Neural cell (in vitro differentiated cells): ENCODE measurements around the gene WDR17. TPM values are rescaled to one million over a fixed set of nuclear protein-coding genes. Genes with fewer than 3 reads are reported as not detected.

Source experiments
- H2AFZ ChIP-seq: fragments of 200-600, 300-800 bp; sonication (generic), shearing (Covaris generic); 2 replicates; pipeline ENCODE4 v1.6.0; 2014; ENCODE audit warnings: low read depth, mild to moderate bottlenecking, antibody characterized with exemption, low read length, moderate library complexity
- H3F3A ChIP-seq: fragments of 200-600 bp; shearing (Covaris generic); 2 replicates; pipeline ENCODE4 v1.6.1; 2016; ENCODE audit warnings: mild to moderate bottlenecking, moderate library complexity, mixed read lengths, antibody characterized with exemption, low read length; ENCODE audit not compliant: insufficient read depth, poor library complexity, severe bottlenecking
- H3K27ac ChIP-seq: fragments of 200-600, 300-800 bp; sonication (generic), shearing (Covaris generic); 2 replicates; pipeline ENCODE4 v1.5.1; 2014; ENCODE audit warnings: mild to moderate bottlenecking, low read length, moderate library complexity
- H3K27me3 ChIP-seq: fragments of 300-800, 200-600 bp; sonication (generic), shearing (Covaris generic); 2 replicates; pipeline ENCODE4 v1.6.0; 2014; ENCODE audit warnings: mild to moderate bottlenecking, low read depth, low read length, moderate library complexity; ENCODE audit not compliant: insufficient read depth
- H3K36me3 ChIP-seq: fragments of 300-800, 200-600 bp; sonication (generic), shearing (Covaris generic); 2 replicates; pipeline ENCODE4 v1.5.1; 2014; ENCODE audit warnings: mild to moderate bottlenecking, antibody characterized with exemption, low read length, moderate library complexity; ENCODE audit not compliant: insufficient read depth
- H3K4me2 ChIP-seq: fragments of 300-800, 200-600 bp; sonication (generic), shearing (Covaris generic); 2 replicates; pipeline ENCODE4 v1.6.0; 2014; ENCODE audit warnings: mild to moderate bottlenecking, low read length
- H3K4me3 ChIP-seq: fragments of 300-800, 200-600 bp; sonication (generic), shearing (Covaris generic); 2 replicates; pipeline ENCODE4 v1.5.1; 2014; ENCODE audit warnings: mild to moderate bottlenecking, low read length, moderate library complexity
- H3K79me2 ChIP-seq: fragments of 200-600 bp; shearing (Covaris generic); replicated peaks from 2 replicates; pipeline ENCODE4 v1.6.0; 2014; ENCODE audit warnings: mild to moderate bottlenecking, low read length, moderate library complexity; ENCODE audit not compliant: insufficient read depth
- H3K9ac ChIP-seq: fragments of 300-800, 200-600 bp; sonication (generic), shearing (Covaris generic); 2 replicates; pipeline ENCODE4 v1.6.1; 2016; ENCODE audit warnings: mild to moderate bottlenecking, low read length, mixed read lengths
- H3K9me2 ChIP-seq: fragments of 200-600 bp; shearing (Covaris generic); 2 replicates; pipeline ENCODE4 v1.6.1; 2016; ENCODE audit warnings: mild to moderate bottlenecking, low read length, mixed read lengths; ENCODE audit not compliant: insufficient read depth
- H3K9me3 ChIP-seq: fragments of 200-600, 300-800 bp; sonication (generic), shearing (Covaris generic); 2 replicates; pipeline ENCODE4 v1.6.1; 2016; ENCODE audit warnings: mild to moderate bottlenecking, mixed run types, low read length, moderate library complexity, mixed read lengths
- H4K20me1 ChIP-seq: fragments of 200-600 bp; shearing (Covaris generic); 2 replicates; pipeline ENCODE4 v1.6.1; 2016; ENCODE audit warnings: mild to moderate bottlenecking, mixed run types; ENCODE audit not compliant: insufficient read depth
- CTCF ChIP-seq: fragments of 450-650 bp; IDR thresholded peaks from 2 replicates; pipeline ENCODE4 v1.5.1; 2014; ENCODE audit warnings: antibody characterized with exemption, mild to moderate bottlenecking, moderate library complexity; ENCODE audit not compliant: poor library complexity, severe bottlenecking
- EP300 ChIP-seq: fragments of 450-650 bp; conservative IDR thresholded peaks from 2 replicates; pipeline ENCODE4 v1.6.1; 2014; ENCODE audit warnings: antibody characterized with exemption, mild to moderate bottlenecking, moderate library complexity; ENCODE audit not compliant: poor library complexity, severe bottlenecking
- EZH2 ChIP-seq: fragments of 200-600, 300-800 bp; shearing (Covaris generic), sonication (generic); IDR thresholded peaks from 2 replicates; pipeline ENCODE4 v1.6.1; 2014; ENCODE audit warnings: antibody characterized with exemption, low read length, borderline replicate concordance, mild to moderate bottlenecking; ENCODE audit not compliant: insufficient read depth, poor library complexity, severe bottlenecking
- MXI1 ChIP-seq: fragments of 450-650 bp; conservative IDR thresholded peaks from 2 replicates; pipeline ENCODE4 v1.6.1; 2014; ENCODE audit warnings: antibody characterized with exemption, mild to moderate bottlenecking; ENCODE audit not compliant: poor library complexity, severe bottlenecking
- POLR2AphosphoS5 ChIP-seq: IDR thresholded peaks from 2 replicates; pipeline ENCODE4 v1.6.1; 2012
- RAD21 ChIP-seq: fragments of 450-650 bp; conservative IDR thresholded peaks from 2 replicates; pipeline ENCODE4 v1.6.1; 2014; ENCODE audit warnings: antibody characterized with exemption, mild to moderate bottlenecking, moderate library complexity
- REST ChIP-seq: IDR thresholded peaks from 2 replicates; pipeline ENCODE4 v1.6.1; 2012; ENCODE audit warnings: borderline replicate concordance
- SMC3 ChIP-seq: fragments of 450-650 bp; conservative IDR thresholded peaks from 2 replicates; pipeline ENCODE4 v1.6.1; 2014; ENCODE audit warnings: antibody characterized with exemption, mild to moderate bottlenecking, moderate library complexity; ENCODE audit not compliant: poor library complexity
- TAF1 ChIP-seq: IDR thresholded peaks from 2 replicates; pipeline ENCODE4 v1.6.1; 2012; ENCODE audit warnings: low read depth
- polyA plus RNA-seq: library from polyadenylated mRNA; depleted of rRNA; stranded (reverse); fragments of >200 nt; gene quantifications from 2 replicates; pipeline ENCODE4 v1.2.3, GENCODE V29; 2014

WDR17 gene
- polyA plus RNA-seq, 1 donor from 2014 or later: 59.1 TPM

GRCh38 chr4:176156656-176157055 is 91.0 kb downstream of the WDR17 start:
- H2AFZ ChIP-seq: no peak overlapping the region

GRCh38 chr4:176163041-176163440 is 97.4 kb downstream of the WDR17 start:
- H4K20me1 ChIP-seq: no peaks in the 10 kb centered on the region
- H3K9me3 ChIP-seq: no peaks in the 10 kb centered on the region
- H3K9ac ChIP-seq: no peak overlapping the region
- H3K79me2 ChIP-seq: no peaks in the 10 kb centered on the region
- H3K9me2 ChIP-seq: no peaks in the 10 kb centered on the region
- no peaks in the 10 kb centered on the region for H3F3A ChIP-seq
- H3K4me3 ChIP-seq: no peak overlapping the region
- H2AFZ ChIP-seq: no peak overlapping the region
- TF ChIP-seq EP300 (no peak), RAD21 (no peak), POLR2AphosphoS5 (no peak), MXI1 (no peak), REST (no peak), TAF1 (no peak), SMC3 (no peak), EZH2 (no peak), CTCF (no peak)
- H3K27me3 ChIP-seq: no peaks in the 10 kb centered on the region
- no peak overlapping the region for H3K27ac ChIP-seq
- no peak overlapping the region for H3K4me2 ChIP-seq
- peaks cover 8% of the 10 kb centered on the region for H3K36me3 ChIP-seq

More at GRCh38 chr4:176156656-176157055, 91.0 kb downstream of the WDR17 start:
- TF ChIP-seq CTCF (no peak), RAD21 (no peak), POLR2AphosphoS5 (no peak)
- H3K27me3 ChIP-seq: no peaks in the 10 kb centered on the region
- no peak overlapping the region for H3K27ac ChIP-seq
- H4K20me1 ChIP-seq: no peaks in the 10 kb centered on the region
- H3K4me3 ChIP-seq: no peak overlapping the region
- H3K4me2 ChIP-seq: no peak overlapping the region
- H3K79me2 ChIP-seq: no peaks in the 10 kb centered on the region
- no peak overlapping the region for H3K9ac ChIP-seq
- H3K36me3 ChIP-seq: no peaks in the 10 kb centered on the region
- H3F3A ChIP-seq: no peaks in the 10 kb centered on the region
- no peaks in the 10 kb centered on the region for H3K9me3 ChIP-seq
- no peaks in the 10 kb centered on the region for H3K9me2 ChIP-seq
